Breast epithelium (tissue), 3 donors: ENCODE results near the gene HOXC10.

ENCODE experiments used
- POLR2A ChIP-seq: fragments of 450-650 bp; IDR thresholded peaks from one replicate; pipeline ENCODE4 v1.6.1; 2016; ENCODE audit warnings: antibody characterized with exemption, mild to moderate bottlenecking, moderate library complexity
- POLR2AphosphoS5 ChIP-seq, 3 donors: sonication (generic); formaldehyde crosslinking; IDR thresholded peaks; one replicate each; pipeline ENCODE4 v1.6.1; 2017; ENCODE audit warnings: antibody characterized with exemption in 3 of 3
- TF ChIP-seq, protein P1 (sequence below), 3 donors: fragments of 450-650 bp; IDR thresholded peaks; one replicate each; pipeline ENCODE4 v1.5.1; 2016 to 2017; ENCODE audit warnings: antibody characterized with exemption in 3 of 3, mild to moderate bottlenecking in 3 of 3, moderate library complexity in 3 of 3

DNA sequence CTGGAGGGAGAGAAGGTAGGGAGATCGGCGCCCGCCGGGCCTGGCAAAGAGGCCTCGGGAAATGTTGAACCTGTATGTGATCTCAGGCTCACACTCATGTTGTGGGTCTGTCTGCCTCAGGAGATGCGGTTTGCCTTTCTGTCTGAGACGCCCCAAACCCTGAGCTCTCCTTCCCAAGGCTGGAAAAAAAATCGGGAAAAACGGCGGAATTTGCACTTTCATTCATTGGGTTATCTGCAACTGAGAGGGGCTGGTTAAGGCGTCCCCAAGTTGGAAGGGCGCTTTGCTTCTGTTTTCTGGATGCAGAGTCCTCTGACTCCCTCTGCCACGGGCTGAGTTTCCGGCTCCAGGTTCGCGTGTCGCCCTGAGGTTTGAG lies 10.0 kb downstream of the HOXC10 start:
- TF ChIP-seq, protein P1, sequence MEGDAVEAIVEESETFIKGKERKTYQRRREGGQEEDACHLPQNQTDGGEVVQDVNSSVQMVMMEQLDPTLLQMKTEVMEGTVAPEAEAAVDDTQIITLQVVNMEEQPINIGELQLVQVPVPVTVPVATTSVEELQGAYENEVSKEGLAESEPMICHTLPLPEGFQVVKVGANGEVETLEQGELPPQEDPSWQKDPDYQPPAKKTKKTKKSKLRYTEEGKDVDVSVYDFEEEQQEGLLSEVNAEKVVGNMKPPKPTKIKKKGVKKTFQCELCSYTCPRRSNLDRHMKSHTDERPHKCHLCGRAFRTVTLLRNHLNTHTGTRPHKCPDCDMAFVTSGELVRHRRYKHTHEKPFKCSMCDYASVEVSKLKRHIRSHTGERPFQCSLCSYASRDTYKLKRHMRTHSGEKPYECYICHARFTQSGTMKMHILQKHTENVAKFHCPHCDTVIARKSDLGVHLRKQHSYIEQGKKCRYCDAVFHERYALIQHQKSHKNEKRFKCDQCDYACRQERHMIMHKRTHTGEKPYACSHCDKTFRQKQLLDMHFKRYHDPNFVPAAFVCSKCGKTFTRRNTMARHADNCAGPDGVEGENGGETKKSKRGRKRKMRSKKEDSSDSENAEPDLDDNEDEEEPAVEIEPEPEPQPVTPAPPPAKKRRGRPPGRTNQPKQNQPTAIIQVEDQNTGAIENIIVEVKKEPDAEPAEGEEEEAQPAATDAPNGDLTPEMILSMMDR (IDR thresholded peaks at IDR 0.05): no peak
- TF ChIP-seq POLR2AphosphoS5 (IDR thresholded peaks at IDR 0.05) (no peak), POLR2A (no peak)
